HPDE6-E6E7 (cell line): ENCODE measurements around the gene PRMT1.

ENCODE experiments used
- DNase-seq: peaks from one replicate; pipeline ENCODE4 v3.0.0; 2011; ENCODE audit warnings: missing footprints; ENCODE audit errors: extremely low spot score

PRMT1 gene

DNA sequence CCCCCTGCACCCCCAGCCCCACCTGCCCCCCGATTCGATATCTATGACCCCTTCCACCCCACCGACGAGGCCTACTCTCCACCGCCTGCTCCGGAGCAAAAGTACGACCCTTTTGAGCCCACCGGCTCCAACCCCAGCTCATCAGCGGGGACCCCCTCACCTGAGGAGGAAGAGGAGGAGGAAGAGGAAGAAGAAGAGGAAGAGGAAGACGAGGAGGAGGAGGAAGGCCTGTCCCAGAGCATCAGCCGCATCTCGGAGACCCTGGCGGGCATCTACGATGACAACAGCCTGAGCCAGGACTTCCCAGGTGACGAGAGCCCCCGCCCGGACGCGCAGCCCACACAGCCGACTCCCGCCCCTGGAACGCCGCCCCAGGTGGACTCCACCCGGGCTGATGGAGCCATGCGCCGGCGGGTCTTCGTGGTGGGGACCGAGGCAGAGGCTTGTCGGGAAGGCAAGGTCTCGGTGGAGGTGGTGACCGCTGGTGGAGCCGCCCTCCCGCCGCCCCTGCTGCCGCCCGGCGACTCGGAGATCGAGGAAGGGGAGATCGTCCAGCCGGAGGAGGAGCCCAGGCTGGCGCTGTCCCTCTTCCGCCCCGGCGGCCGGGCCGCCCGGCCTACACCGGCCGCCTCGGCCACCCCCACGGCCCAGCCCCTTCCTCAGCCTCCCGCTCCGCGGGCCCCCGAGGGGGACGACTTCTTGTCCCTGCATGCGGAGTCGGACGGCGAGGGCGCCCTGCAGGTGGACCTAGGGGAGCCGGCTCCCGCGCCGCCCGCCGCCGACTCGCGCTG is 25.8 kb upstream of the PRMT1 start:
- DNase-seq: no peak

DNA sequence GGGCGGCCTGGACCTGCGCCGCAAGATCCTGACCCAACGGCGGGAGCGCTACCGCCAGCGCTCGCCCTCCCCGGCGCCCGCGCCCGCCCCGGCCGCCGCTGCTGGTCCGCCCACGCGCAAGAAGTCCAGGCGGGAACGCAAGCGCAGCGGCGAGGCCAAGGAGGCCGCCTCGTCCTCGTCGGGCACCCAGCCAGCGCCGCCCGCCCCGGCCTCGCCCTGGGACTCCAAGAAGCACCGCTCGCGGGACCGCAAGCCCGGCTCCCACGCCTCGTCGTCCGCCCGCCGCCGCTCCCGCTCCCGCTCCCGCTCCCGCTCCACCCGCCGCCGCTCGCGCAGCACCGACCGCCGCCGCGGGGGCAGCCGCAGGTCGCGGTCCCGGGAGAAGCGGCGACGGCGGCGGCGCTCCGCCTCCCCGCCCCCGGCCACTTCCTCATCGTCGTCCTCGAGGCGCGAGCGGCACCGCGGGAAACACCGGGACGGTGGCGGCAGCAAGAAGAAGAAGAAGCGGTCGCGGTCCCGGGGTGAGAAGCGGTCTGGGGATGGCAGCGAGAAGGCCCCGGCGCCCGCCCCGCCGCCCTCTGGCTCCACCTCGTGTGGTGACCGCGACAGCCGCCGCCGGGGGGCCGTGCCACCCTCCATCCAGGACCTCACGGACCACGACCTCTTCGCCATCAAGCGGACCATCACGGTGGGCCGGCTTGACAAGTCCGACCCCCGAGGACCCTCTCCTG is 25.1 kb upstream of the PRMT1 start:
- no peak for DNase-seq

DNA sequence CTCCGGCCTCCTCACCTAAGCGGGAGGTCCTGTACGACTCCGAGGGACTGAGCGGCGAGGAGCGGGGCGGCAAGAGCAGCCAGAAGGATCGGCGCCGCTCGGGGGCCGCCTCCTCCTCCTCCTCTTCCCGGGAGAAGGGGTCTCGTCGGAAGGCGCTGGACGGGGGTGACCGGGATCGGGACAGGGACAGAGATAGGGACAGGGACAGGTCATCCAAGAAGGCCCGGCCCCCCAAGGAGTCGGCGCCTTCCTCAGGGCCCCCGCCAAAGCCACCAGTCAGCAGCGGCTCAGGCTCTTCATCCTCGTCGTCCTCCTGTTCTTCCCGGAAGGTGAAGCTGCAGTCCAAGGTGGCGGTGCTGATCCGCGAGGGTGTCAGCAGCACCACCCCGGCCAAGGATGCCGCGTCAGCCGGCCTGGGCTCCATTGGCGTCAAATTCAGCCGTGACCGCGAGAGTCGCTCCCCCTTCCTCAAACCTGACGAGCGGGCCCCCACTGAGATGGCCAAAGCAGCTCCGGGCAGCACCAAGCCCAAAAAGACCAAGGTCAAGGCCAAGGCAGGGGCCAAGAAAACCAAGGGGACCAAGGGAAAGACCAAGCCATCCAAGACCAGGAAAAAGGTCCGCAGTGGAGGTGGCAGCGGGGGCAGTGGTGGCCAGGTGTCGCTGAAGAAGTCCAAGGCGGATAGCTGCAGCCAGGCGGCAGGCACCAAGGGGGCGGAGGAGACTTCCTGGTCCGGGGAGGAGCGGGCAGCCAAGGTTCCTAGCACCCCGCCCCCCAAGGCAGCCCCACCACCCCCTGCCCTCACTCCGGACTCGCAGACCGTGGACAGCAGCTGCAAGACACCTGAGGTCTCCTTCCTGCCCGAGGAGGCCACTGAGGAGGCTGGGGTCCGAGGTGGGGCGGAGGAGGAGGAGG is 24.3 kb upstream of the PRMT1 start:
- DNase-seq: no peak

DNA sequence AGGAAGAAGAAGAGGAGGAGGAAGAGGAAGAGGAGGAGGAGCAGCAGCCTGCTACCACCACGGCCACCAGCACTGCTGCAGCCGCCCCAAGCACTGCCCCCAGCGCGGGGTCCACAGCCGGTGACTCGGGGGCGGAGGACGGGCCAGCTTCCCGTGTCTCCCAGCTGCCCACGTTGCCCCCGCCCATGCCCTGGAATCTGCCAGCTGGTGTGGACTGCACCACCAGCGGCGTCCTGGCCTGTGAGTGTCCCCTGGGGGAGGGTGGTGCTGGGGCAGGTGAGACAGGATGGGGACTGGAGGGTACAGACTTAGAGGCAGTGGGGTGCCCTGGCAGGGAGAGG is 23.6 kb upstream of the PRMT1 start:
- no peak for DNase-seq

DNA sequence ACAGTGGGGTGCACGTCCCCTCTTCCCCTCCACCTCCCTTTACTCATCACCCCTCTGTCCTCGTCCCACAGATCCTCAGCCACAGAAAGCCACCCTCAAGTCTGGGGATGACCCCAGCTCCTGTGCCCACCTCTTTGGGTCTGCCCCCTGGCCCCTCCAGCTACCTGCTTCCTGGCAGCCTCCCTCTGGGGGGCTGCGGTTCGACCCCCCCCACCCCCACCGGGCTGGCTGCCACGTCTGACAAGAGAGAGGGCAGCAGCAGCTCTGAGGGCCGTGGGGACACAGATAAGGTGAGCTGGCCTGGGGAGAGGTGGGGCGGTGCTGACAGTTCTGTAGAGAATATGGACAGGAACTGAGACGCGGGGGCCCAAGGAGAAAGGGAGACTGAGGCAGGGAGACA is 22.5 kb upstream of the PRMT1 start:
- DNase-seq: no peak

DNA sequence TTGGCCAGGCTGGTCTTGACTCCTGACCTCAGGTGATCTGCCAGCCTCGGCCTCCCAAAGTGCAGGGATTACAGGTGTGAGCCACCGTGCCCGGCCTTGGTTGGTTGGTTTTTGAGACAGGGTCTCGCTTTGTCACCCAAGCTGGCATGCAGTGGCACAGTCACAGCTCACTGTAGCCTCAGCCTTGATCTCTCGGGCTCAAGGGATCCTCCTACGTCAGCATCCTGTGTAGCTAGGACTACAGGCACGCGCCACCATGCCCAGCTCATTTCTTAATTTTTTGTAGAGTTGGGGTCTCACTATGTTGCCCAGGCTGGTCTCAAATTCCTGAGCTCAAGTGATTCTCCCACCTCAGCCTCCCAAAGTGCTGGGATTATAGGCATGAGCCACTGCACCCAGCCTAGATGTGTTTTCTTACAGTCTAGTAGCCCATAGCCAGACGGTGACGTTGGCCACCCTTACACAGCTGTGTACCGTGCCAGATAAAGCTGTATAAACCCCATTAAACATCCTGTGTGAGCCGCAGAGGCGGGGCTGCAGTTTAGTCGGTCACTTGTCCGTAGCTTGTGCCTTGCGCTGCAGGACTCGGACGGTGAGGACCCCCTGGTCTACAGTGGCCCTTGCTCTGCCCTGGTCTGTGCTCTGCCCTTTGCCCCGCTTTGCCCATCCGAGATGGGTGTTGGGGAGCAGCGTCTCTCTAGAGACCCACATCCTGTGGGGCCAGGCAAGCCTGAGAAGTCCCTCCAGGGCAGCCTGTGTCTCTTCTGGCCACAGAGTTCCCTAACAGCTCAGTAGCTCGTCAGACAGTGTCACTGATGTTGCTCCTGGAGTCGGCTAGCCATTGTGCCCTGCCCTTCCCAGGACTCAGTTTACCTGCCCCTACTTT is 21.3 kb upstream of the PRMT1 start:
- no peak for DNase-seq

DNA sequence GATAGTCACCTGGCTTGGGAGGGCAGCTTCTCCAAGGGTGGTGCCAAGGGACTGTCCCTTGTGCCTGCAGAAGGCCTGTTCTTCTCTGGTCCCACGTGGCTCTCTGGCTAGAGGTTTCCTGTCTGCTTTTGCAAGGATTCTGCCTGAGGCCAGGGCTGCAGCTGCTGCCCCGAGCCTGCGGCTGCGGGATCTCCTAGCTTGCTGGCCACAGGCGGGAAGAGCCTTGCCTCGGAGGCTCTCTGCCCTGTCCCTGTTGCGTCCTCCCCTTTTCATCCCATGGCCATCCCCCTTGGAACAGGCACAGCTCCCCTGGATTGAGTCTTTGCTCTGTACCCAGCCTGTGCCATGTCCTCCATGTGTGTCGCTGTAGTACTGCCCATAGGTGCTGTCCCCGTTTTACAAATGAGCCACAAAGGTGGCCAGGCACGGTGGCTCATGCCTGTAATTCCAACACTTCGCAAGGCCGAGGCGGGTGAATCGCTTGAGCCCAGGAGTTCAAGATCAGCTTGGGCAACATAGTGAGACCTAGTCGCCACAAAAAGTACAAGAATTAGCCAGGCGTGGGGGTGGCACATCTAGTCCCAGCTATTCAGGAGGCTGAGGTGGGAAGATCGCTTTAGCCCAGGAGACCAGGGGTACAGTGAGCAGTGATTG is 20.5 kb upstream of the PRMT1 start:
- no peak for DNase-seq

DNA sequence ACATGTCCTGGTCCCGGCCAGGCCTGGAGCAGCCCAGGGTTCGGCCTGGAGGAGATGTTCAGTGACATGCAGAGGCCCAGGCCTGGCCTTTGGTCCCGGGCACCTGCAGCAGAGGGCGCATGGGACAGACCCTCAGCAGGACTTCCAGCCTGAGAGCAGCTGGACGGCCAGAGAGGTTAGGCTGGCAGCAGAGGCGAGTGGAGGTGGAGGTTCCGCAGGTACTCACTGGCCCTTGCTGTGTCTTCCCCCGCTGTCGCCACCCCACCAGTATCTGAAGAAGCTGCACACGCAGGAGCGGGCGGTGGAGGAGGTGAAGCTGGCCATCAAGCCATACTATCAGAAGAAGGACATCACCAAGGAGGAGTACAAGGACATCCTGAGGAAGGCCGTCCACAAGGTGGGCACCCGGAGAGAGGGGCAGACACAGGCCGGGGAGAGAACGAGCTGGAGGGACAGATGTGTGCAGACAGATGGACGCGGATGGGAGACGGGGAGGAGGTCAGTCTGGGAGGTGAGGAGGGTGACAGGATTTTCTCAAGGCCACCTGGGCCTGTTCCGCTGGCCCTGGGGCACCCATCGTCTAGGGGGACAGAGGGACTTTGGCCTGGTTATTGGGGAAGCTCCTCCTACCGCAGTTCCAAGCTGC is 19.5 kb upstream of the PRMT1 start:
- no peak for DNase-seq

DNA sequence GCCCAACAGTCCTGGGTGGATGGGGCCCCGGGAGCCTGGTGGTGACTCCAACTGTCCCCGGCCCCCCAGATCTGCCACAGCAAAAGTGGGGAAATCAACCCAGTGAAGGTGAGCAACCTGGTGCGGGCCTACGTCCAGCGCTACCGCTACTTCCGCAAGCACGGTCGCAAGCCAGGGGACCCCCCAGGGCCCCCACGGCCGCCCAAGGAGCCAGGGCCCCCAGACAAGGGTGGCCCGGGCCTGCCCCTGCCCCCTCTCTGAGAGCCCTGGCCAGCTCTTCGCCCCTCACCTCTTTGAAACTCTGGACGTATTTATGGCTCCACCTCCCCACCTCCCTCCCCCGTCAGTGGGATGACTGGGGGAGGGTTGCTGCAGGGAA is 18.9 kb upstream of the PRMT1 start:
- no peak for DNase-seq

DNA sequence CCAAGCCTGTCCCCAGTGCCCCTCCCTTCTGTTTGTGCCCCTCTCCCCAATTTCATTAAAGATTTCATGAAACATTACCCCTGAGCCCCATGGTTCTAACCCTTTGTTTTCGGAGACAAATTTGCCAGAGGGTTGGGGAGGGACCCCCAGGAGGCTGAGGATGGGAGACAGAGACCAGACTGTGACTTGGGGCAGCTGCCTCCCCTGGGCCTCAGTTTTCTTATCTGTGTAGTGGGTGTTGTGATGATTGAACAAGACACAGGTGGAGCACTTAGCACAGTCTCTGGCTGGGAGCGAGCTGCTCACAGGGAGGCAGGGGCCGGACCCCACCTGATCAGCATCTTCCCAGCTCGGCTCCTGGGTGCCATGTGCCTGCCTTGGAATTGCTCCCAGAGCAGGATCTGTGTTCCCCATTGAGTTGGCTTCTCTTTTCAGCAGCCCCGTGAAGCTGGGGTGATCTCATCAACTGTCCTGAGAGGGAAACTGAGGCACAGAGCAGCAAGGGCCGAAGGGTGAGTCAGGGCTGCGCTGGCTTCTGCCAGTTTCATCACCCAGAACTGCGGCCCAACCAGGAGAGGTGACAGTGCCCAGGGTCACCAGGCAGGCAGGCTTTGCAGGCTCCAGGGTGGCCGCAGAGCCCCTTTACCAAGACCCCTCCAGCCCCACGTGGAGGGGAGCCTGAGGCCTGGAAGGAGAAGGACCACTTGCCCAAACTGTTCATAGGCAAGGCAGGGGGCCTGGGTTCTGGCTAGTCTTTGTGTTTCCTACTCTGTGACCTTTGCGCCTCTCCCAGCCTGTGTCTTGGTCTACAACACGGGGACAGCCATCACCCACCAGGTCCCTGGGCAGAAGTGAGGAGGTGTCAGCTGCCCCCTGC is 18.3 kb upstream of the PRMT1 start:
- no peak for DNase-seq

DNA sequence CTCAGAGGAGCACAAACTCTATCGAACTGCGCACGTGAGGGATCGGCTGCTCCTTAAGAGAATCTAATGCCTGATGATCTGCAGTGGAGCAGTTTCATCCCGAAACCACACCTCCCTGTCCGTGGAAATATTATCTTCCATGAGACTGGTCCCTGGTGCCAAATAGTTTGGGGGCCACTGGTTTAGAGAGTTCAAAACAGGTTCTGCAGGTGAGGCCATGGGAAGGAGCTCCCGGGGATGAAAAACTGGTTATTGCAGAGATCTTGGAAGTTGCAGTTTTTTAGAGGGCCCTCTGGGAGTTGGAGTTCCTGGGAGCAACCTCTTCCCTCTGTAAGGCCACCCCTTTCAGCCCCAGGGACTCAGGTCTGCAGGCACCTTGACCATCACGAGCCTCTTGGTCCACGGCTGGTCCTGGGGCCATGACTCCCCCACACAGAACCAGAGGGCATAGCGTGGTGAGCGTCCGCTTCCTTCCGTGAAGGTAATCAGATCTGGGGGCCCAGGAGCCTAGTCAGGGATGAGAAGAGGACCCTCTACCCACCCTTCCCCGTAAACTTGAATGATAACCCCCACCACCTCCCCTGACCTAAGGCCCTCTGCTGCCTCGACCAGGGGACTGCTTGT is 16.6 kb upstream of the PRMT1 start:
- no peak for DNase-seq

DNA sequence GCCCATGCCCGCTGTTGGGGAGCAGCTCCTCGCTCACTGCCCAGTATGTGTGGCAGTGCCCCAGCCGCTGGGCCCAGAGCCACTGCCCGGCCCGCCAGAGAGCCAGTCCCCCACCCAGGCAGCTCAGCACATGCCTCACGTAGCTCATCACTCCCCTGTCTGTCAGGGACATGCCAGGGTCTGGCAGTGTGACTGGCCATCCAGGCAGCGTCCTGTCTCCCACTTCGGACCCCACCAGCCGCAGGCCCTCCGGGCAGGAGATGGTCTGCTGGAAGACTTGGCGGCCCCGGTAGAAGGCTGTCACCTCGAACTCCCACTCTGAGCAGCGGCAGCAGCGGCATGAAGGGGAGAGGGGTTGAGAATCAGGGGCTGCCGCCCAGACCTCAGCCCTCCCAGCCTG is 15.1 kb upstream of the PRMT1 start:
- no peak for DNase-seq

DNA sequence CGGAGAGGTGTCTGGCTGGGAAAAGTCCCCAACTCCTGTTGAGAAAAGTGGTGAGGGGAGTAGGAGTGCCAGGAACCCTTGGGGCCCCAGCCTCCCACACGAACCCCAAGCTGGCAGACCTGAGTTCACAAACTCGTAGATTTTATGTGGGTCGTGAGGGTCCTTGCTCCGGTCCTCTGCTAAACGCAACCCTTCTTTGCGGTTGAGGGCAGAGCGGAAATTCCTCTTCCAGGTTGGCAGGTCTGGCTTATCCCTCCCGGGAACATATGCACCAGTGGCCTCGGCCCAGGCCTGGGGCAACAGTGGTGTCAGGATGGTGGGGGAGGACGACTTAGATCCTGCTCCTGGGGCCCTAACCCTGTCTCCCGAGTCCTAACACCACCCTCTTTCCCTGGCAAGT is 13.8 kb upstream of the PRMT1 start:
- no peak for DNase-seq

DNA sequence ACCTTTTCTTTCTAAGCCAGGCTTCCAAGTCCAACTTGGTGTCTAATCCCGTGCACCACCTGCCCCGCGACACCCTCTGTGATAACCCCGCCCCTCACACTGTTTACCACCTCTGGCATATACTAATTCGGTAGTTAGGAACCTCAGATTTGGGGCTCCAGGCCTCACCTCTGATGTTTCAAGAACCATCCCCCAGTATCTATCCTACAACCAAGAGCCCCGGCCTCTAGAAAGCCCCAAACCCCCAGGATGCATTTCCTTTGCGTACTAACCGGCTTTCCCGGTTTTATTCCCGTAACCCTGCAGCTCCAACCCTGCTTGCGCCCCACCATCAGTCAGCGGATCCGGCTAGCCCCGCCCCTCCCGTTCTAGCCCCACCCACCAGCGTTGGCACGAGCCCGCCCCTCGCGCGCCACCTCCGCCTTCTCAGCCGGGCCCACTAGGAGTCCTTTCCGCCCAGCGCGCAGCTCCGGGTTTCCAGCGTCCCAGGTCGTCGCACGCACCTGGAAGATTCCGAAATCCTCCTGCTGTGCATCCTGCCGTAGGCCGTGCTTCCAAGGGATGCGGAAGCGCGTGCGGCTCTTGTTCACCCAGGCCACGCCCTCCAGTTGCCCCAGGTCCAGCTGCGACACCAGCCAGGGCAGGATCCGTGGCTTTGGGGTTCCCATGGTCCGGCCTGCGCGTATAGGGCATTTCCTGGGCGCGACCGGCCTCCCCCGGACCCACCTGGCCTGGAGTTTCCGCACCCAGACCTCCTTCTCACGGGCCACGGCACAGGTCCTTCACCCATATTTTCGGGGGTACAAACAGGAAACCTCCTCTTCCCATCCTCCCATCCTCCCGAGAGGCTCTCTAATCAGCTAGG is 12.7 kb upstream of the PRMT1 start:
- DNase-seq: peak; percentile 93

DNA sequence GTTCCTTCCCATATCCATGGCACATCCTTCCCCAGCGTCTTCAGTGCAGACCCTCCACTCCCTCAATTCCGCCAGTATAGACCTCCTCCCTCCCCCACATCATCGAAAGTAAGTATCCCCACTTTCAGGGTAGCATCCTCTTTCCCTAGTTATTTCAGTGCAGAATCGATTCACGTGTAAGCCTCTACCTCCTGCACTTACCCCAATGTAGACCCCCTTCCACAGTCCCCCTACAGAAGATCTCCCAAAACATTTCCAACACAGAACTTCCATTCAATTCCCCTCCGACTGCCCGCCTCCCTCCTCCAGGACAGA is 12.1 kb upstream of the PRMT1 start:
- DNase-seq: no peak

DNA sequence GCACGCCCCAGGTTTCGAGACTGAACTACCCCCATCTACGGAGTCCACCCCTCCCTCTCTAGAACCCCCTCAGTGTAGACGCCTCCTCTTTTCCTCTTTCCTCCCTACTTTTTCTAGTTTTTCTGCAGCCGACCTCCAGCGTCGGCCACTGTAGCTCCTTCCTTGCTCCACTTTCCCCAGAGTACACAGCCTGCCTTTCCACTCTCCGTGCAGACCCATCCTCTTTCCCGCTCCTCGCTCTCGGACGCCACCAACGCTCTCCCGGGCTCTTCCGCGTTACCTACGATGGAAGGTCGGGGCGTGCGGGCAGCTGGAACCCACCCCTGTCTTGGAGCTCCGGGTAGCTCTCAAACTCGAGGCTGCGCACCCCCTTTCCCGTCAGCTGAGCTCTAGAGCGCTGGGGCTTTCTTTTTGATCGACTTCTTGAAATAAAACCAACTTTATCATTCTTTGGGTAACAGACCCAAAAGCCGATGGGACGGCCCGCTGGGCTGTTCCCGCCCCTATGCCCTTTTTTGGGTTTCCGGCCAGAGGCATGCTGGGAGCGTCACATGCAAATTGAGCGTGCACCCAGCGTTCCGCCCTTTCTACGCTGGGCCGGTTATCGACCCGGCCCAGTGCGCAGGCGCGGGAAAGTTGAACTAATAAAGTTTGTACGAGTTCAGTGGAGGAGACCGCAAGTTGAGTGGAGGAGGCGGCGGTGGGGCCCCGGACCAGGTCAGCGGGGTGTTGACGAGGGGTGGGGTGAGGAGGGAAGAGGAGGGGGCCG is 11.5 kb upstream of the PRMT1 start, which contains the start of the genes BCL2L12 and IRF3:
Gene BCL2L12 (plus strand): TSS at position 583 of the 769 bp plus-strand sequence. CDS start 760 bp downstream, outside the sequence.
Gene IRF3 (minus strand): TSS at position 507 of the 769 bp plus-strand sequence. CDS start 1,019 bp downstream, outside the sequence.
- peak; percentile 97 for DNase-seq

DNA sequence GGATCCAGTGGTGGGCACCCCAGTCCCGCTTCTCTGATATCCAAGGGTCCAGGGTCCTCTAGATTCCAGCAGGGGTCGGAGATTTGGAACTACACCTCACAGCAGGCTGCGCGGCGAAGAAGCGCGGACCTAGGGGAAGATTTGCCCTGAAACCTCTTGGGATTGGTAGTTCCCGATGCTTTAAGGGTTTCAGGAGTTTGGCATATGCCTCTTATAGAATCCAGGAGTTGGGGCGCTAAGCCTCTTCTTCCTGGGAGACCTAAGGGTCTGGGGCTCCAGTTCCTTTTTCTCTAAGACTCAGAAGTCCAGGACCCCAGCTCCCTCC is 11.0 kb upstream of the PRMT1 start:
- no peak for DNase-seq
